ENCODE measurements around the gene NCLN. TPM values are rescaled to one million over a fixed set of nuclear protein-coding genes. Genes with fewer than 3 reads are reported as not detected.

NCLN gene, protein sequence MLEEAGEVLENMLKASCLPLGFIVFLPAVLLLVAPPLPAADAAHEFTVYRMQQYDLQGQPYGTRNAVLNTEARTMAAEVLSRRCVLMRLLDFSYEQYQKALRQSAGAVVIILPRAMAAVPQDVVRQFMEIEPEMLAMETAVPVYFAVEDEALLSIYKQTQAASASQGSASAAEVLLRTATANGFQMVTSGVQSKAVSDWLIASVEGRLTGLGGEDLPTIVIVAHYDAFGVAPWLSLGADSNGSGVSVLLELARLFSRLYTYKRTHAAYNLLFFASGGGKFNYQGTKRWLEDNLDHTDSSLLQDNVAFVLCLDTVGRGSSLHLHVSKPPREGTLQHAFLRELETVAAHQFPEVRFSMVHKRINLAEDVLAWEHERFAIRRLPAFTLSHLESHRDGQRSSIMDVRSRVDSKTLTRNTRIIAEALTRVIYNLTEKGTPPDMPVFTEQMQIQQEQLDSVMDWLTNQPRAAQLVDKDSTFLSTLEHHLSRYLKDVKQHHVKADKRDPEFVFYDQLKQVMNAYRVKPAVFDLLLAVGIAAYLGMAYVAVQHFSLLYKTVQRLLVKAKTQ
- 40.7 TPM for total RNA-seq

GRCh38 chr19:3185461-3186159 lies at the start of gene NCLN:
Gene NCLN, plus strand, starts transcription at chr19:3185930. Its CDS starts 101 bp downstream, at chr19:3186031.
- DNase-seq (ENCODE audit: low spot score) (peak; percentile 95), ATAC-seq (peak; percentile 95)

DNA sequence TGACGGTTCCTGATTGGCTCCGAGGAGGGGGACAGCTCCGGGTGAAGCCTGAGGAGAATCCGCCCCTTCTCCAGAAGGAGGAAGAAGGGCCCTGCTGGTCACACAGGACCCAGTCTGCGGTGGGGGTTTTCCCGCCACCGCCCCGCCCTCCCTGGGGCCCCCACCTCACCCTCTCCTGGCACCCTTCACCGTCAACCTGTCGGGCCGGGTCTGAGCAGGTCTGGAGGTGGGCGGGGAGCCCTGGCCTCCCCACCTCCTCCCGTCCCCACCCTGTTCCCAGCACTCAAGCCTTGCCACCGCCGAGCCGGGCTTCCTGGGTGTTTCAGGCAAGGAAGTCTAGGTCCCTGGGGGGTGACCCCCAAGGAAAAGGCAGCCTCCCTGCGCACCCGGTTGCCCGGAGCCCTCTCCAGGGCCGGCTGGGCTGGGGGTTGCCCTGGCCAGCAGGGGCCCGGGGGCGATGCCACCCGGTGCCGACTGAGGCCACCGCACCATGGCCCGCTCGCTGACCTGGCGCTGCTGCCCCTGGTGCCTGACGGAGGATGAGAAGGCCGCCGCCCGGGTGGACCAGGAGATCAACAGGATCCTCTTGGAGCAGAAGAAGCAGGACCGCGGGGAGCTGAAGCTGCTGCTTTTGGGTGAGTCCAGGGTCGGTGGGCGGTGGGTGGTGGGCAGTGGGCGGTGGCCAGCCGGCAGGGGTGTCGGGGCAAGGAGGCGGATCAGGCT lies 49.6 kb upstream of the NCLN start, which contains the start of gene GNA15:
Gene GNA15, plus strand, starts transcription at position 73 of the 723 bp plus-strand sequence. Its CDS starts 418 bp downstream, at position 491.
- peak; percentile 50 for ATAC-seq
- no peak for DNase-seq (ENCODE audit: low spot score)

GRCh38 chr19:3136684-3137055 lies 49.1 kb upstream of the NCLN start:
- ATAC-seq (no peak), DNase-seq (ENCODE audit: low spot score) (no peak)

DNA sequence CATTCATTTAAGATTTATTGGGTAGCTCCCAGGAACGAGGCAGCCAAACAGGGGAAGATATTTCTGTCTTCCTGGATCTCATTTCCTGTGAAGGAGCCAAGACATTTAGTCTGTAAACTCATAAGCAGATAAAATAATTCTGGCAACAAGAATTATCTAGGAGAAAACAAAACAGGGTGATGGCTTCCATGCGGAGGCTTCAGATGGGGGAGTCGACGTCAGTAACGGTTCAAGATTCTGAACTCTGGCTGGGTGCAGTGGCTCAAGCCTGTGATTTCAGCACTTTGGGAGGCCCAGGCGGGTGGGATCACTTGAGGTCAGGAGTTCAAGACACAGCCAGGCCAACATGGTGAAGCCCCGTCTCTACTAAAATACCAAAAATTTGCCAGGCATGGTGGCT lies 48.6 kb upstream of the NCLN start:
- DNase-seq (ENCODE audit: low spot score) (no peak), ATAC-seq (no peak)

DNA sequence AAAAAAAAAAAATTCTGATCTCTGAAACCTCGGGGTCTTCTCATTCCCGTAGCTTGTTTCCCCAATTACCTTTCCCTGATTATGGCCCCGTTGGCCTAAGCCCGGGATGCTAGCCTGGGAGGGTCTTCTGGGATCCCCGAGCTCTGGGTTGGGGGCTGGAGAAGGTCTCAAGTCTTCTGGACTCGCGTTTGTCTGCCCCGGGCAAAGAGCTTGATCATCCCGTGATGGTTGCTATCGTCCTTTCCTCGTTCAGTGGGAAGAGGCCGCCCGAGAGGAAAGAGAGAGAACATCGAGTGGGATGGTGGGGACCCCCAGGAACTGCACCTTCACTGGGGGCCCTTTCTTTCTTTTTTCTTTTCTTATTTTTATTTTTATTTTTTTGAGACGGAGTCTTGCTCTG lies 47.5 kb upstream of the NCLN start:
- ATAC-seq (no peak), DNase-seq (ENCODE audit: low spot score) (no peak)

DNA sequence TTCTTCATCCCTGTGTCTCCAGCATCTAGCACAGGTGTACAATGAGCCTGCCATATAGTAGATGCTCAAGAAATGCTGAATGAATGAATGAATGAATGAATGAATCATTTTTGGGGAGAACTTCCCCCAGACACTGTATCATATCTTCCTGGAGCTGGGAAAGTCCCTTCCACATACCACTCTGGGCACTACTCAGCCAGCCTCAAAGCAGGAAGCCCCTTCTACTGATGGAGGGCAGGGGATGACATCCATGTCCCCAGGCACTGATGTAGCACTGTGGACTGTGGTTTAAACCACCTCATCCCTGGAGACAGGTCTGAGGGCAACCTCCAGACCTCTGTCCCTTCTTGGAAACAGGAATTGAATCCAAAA lies 45.1 kb upstream of the NCLN start:
- ATAC-seq: no peak
- DNase-seq (ENCODE audit: low spot score): no peak

- ATAC-seq: peak; percentile 33
Observed at GRCh38 chr19:3142292-3142670, 43.4 kb upstream of the NCLN start.

GRCh38 chr19:3142781-3143337 lies 42.9 kb upstream of the NCLN start:
- DNase-seq (ENCODE audit: low spot score) (no peak), ATAC-seq (no peak)

More at GRCh38 chr19:3142292-3142670, 43.4 kb upstream of the NCLN start:
- no peak for DNase-seq (ENCODE audit: low spot score)

- no peak for DNase-seq (ENCODE audit: low spot score)
Observed at GRCh38 chr19:3145909-3146676, 39.6 kb upstream of the NCLN start.

DNA sequence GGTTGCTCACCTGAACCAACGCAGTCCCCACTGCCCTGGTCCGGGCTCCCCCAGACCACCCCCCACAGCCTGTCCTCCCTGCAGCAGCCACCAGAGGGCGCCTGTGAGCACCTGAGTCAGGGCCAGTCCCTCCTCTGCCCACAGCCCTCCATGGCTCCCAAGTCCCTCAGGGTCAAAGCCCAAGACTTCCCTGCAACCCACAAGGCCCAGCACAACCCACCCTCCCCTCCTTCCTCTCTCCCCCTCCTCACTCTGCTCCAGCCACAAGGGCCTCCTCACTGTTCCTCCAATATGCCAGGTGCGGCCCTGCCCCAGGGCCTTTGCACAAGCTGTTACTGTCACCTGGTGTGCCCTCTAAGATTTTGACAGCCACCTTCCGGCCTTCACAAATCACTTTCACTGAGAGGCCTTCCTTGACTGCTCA lies 39.0 kb upstream of the NCLN start:
- DNase-seq (ENCODE audit: low spot score) (no peak), ATAC-seq (peak; percentile 27)

More at GRCh38 chr19:3145909-3146676, 39.6 kb upstream of the NCLN start:
- ATAC-seq: peak; percentile 44

- ATAC-seq (no peak), DNase-seq (ENCODE audit: low spot score) (no peak)
Observed at GRCh38 chr19:3148503-3148902, 37.2 kb upstream of the NCLN start.

- DNase-seq (ENCODE audit: low spot score): no peak
- ATAC-seq: no peak
Observed at GRCh38 chr19:3149089-3149488, 36.6 kb upstream of the NCLN start.

DNA sequence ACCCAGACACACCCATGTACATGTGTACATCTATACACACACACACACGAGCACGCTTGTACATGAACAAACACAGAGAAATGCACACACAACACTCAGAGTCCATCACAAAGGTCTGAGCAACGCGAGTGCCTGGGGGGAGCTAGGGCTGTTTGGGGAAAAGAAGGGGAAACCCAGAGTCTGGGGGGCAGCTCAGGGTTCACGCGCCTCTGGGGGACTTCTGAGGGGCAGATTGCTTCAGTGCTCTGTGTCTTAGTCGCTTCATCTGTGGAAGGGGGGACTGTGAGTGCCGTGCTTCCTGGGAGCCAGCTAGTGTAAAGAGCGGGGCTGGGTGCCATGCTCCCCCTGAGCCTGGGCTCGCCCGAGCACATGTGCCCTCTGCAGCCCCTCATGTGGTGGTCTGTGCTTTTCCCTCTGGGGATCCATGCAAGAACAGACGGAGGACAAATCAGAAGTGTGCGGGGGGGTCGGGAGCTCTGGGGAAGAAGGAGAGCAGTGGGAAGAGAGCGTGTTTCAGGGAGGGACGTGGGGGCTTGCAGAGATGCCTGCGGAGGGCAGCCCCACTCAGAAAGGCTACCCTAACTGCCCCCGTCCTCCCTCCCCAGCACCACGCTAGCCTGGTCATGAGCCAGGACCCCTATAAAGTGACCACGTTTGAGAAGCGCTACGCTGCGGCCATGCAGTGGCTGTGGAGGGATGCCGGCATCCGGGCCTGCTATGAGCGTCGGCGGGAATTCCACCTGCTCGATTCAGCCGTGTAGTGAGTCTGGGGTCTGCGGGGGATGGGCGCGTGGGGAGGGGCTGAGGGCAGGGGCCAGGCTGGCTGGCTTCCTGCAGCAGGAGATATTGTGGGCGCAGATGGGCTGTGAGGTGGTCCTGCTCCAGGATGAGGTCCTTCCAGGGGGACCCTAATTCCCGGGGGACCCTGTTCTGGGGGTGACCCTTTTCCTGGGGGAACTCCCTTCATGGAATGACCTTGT lies 35.9 kb upstream of the NCLN start:
- DNase-seq (ENCODE audit: low spot score): no peak
- no peak for ATAC-seq

GRCh38 chr19:3150739-3151329 lies 34.9 kb upstream of the NCLN start:
- ATAC-seq (no peak), DNase-seq (ENCODE audit: low spot score) (no peak)

- DNase-seq (ENCODE audit: low spot score) (no peak), ATAC-seq (no peak)
Observed at GRCh38 chr19:3151563-3152418, 33.9 kb upstream of the NCLN start.

- no peak for DNase-seq (ENCODE audit: low spot score)
Observed at GRCh38 chr19:3152419-3152780, 33.3 kb upstream of the NCLN start.

More at GRCh38 chr19:3152419-3152780, 33.3 kb upstream of the NCLN start:
- ATAC-seq: no peak

All from left lobe of liver (tissue), 2 donors.